Sigmoid colon (tissue), 7 donors: Measurements from ENCODE around the gene BRIP1. TPM values are rescaled to one million over a fixed set of nuclear protein-coding genes. Genes with fewer than 3 reads are reported as not detected.

ENCODE experiments used
- DNase-seq: peaks from one replicate; pipeline ENCODE4 v3.0.0-alpha.2; 2019
- H3K27ac ChIP-seq, 4 donors: fragments of 200-600 bp; sonication (generic); one replicate each; pipeline ENCODE4 v1.5.1; 2016 to 2019; ENCODE audit warnings: mild to moderate bottlenecking in 1 of 4
- H3K27me3 ChIP-seq, 3 donors: fragments of 200-600 bp; sonication (generic); one replicate each; pipeline ENCODE4 v1.5.1; 2019; ENCODE audit warnings: mild to moderate bottlenecking in 1 of 3
- H3K36me3 ChIP-seq, 4 donors: fragments of 200-600 bp; sonication (generic); one replicate each; pipeline ENCODE4 v1.5.1; 2016 to 2019
- H3K4me1 ChIP-seq, 4 donors: fragments of 200-600 bp; sonication (generic); one replicate each; pipeline ENCODE4 v1.5.1; 2017 to 2019
- H3K4me3 ChIP-seq, 4 donors: fragments of 200-600 bp; sonication (generic); one replicate each; pipeline ENCODE4 v1.5.1; 2017 to 2019; ENCODE audit warnings: mild to moderate bottlenecking in 2 of 4, moderate library complexity in 1 of 4
- H3K9me3 ChIP-seq, 4 donors: fragments of 200-600 bp in 3 of 4; sonication (generic) in 3 of 4; one replicate each; pipeline versions ENCODE4 v1.5.1 to v1.6.1; 2013 to 2019
- CTCF ChIP-seq, 4 experiments: fragments of 450-650 bp in 3 of 4; fragments of 200-600 bp in 1 of 4; IDR thresholded peaks; one replicate each; pipeline ENCODE4 v1.5.1; 2016 to 2019; ENCODE audit warnings: antibody characterized with exemption in 4 of 4, mild to moderate bottlenecking in 3 of 4, moderate library complexity in 2 of 4
- EP300 ChIP-seq, 4 donors: sonication (generic); formaldehyde crosslinking; IDR thresholded peaks; one replicate each; pipeline ENCODE4 v1.6.1; 2017; ENCODE audit warnings: antibody characterized with exemption in 4 of 4
- POLR2A ChIP-seq, 2 donors: fragments of 450-650 bp; IDR thresholded peaks; one replicate each; pipeline ENCODE4 v1.6.1; 2016; ENCODE audit warnings: antibody characterized with exemption in 2 of 2, mild to moderate bottlenecking in 2 of 2, moderate library complexity in 2 of 2
- POLR2AphosphoS5 ChIP-seq, 4 donors: sonication (generic); formaldehyde crosslinking; IDR thresholded peaks; one replicate each; pipeline ENCODE4 v1.6.1; 2017; ENCODE audit warnings: antibody characterized with exemption in 4 of 4
- WGBS, 2 donors: extraction: QIAGEN DNeasy Blood & Tissue Kit; methylation state at CpG; one replicate each; pipeline ENCODE4 v1.1.7; 2013; 5-methylcytosine and 5-hydroxymethylcytosine counted together
- intact Hi-C: fragments of 100-400 bp; cut with DNase I; formaldehyde crosslinking; loops from one replicate; pipeline ENCODE4 v1.15.1; 2023
- polyA plus RNA-seq, 3 donors: library from polyadenylated mRNA; stranded (reverse); fragments of 200-250 nt; gene quantifications; one replicate each; pipeline ENCODE4 v1.2.3, GENCODE V29; 2013
- total RNA-seq, 4 donors: library from RNA; depleted of rRNA; stranded (reverse); fragments of >200 nt; gene quantifications; one replicate each; pipeline ENCODE4 v1.1.0, GENCODE V29; 2016
- donor health status: healthy with polysubstance abuse.
- donor health status: Bipolar disorder and iron deficiency.
- donor health status: healthy.

BRIP1 gene
- total and polyA plus RNA-seq, 7 donors = under 0.01 to 1.5 (median 0.41) TPM; not detected in 1

- no peak for DNase-seq
- Histone ChIP-seq H3K27me3 (no peaks in the 10 kb centered on the region), H3K36me3 (no peaks in the 10 kb centered on the region), H3K27ac (no peak overlapping the region), H3K9me3 (no peaks in the 10 kb centered on the region), H3K4me3 (no peak overlapping the region), H3K4me1 (no peaks in the 10 kb centered on the region)
- WGBS, 2 donors = 94% methylated on average over 1 of the region's 1 CpG
- intact Hi-C loops = loop anchor here (10.0 kb wide), 1 partner anchor 49 kb away; no protein-coding TSS in a partner anchor
- TF ChIP-seq EP300 (IDR thresholded peaks at IDR 0.05) = no peak
- TF ChIP-seq CTCF (IDR thresholded peaks at IDR 0.05) = no peak
- no peak for TF ChIP-seq POLR2A (IDR thresholded peaks at IDR 0.05)
- TF ChIP-seq POLR2AphosphoS5 (IDR thresholded peaks at IDR 0.05) = no peak
Observed at GRCh38 chr17:61754124-61754523, 109.2 kb downstream of the BRIP1 start.

GRCh38 chr17:61753696-61754095 is 109.6 kb downstream of the BRIP1 start:
- no peak for DNase-seq
- Histone ChIP-seq H3K27me3 (no peaks in the 10 kb centered on the region), H3K36me3 (no peaks in the 10 kb centered on the region), H3K4me1 (no peaks in the 10 kb centered on the region), H3K9me3 (no peaks in the 10 kb centered on the region), H3K27ac (no peak overlapping the region), H3K4me3 (no peak overlapping the region)
- 95 to 96% methylated on average over 1 of the region's 1 CpG for WGBS, 2 donors
- TF ChIP-seq EP300 (IDR thresholded peaks at IDR 0.05) (no peak), POLR2A (IDR thresholded peaks at IDR 0.05) (no peak), CTCF (IDR thresholded peaks at IDR 0.05) (no peak), POLR2AphosphoS5 (IDR thresholded peaks at IDR 0.05) (no peak)
- intact Hi-C loops = loop anchor here (10.0 kb wide), 1 partner anchor 49 kb away; no protein-coding TSS in a partner anchor

GRCh38 chr17:61750656-61751055 is 112.7 kb downstream of the BRIP1 start:
- WGBS, 2 donors = 59 to 81% methylated on average over 1 of the region's 1 CpG
- intact Hi-C loops = loop anchor here (10.0 kb wide), 1 partner anchor 46 kb away; no protein-coding TSS in a partner anchor
- Histone ChIP-seq H3K4me3 (no peak overlapping the region), H3K36me3 (no peaks in the 10 kb centered on the region), H3K27me3 (no peaks in the 10 kb centered on the region), H3K27ac (no peak overlapping the region), H3K4me1 (no peaks in the 10 kb centered on the region), H3K9me3 (no peaks in the 10 kb centered on the region)
- no peak for DNase-seq
- no peak for TF ChIP-seq EP300 (IDR thresholded peaks at IDR 0.05)
- no peak for TF ChIP-seq CTCF (IDR thresholded peaks at IDR 0.05)
- no peak for TF ChIP-seq POLR2A (IDR thresholded peaks at IDR 0.05)
- TF ChIP-seq POLR2AphosphoS5 (IDR thresholded peaks at IDR 0.05) = no peak

GRCh38 chr17:61749823-61750404 is 113.4 kb downstream of the BRIP1 start:
- DNase-seq = no peak
- Histone ChIP-seq H3K4me1 (no peaks in the 10 kb centered on the region), H3K36me3 (no peaks in the 10 kb centered on the region), H3K4me3 (no peak overlapping the region), H3K9me3 (no peaks in the 10 kb centered on the region), H3K27ac (no peak overlapping the region), H3K27me3 (no peaks in the 10 kb centered on the region)
- intact Hi-C loops = loop anchor here (10.0 kb wide), 1 partner anchor 45 kb away; no protein-coding TSS in a partner anchor
- WGBS, 2 donors = 97% methylated on average over 3 of the region's 3 CpGs
- TF ChIP-seq EP300 (IDR thresholded peaks at IDR 0.05) (no peak), POLR2A (IDR thresholded peaks at IDR 0.05) (no peak), CTCF (IDR thresholded peaks at IDR 0.05) (no peak), POLR2AphosphoS5 (IDR thresholded peaks at IDR 0.05) (no peak)
